HEK293 (cell line): ENCODE data around the gene MYH14.

Source experiments
- KLF10 ChIP-seq: fragments of 450-650 bp; IDR thresholded peaks from 2 replicates; pipeline ENCODE4 v1.5.1; 2018; ENCODE audit warnings: missing biosample characterization, mild to moderate bottlenecking, missing genetic modification characterization
- SP2 ChIP-seq: fragments of 450-650 bp; formaldehyde crosslinking; IDR thresholded peaks from 2 replicates; pipeline ENCODE4 v1.5.1; 2016; ENCODE audit warnings: missing biosample characterization, missing genetic modification characterization
- SP7 ChIP-seq: fragments of 450-650 bp; formaldehyde crosslinking; IDR thresholded peaks from 2 replicates; pipeline ENCODE4 v1.5.1; 2016; ENCODE audit warnings: missing biosample characterization, missing genetic modification characterization
- ZNF174 ChIP-seq: fragments of 450-650 bp; formaldehyde crosslinking; IDR thresholded peaks from 2 replicates; pipeline ENCODE4 v1.5.0; 2017; ENCODE audit warnings: missing biosample characterization, mild to moderate bottlenecking, missing genetic modification characterization
- ZNF175 ChIP-seq: fragments of 450-650 bp; formaldehyde crosslinking; IDR thresholded peaks from 2 replicates; pipeline ENCODE4 v1.5.1; 2016; ENCODE audit warnings: missing biosample characterization, missing genetic modification characterization
- ZNF23 ChIP-seq: fragments of 450-650 bp; formaldehyde crosslinking; IDR thresholded peaks from 2 replicates; pipeline ENCODE4 v1.5.1; 2016; ENCODE audit warnings: missing biosample characterization, missing genetic modification characterization, borderline replicate concordance
- ZNF426 ChIP-seq: fragments of 450-650 bp; formaldehyde crosslinking; IDR thresholded peaks from 2 replicates; pipeline ENCODE4 v1.5.1; 2017; ENCODE audit warnings: missing biosample characterization, missing genetic modification characterization, mild to moderate bottlenecking, inconsistent platforms, moderate library complexity
- ZNF626 ChIP-seq: fragments of 450-650 bp; sonication (Bioruptor Pico); formaldehyde crosslinking; IDR thresholded peaks from 2 replicates; pipeline ENCODE4 v1.5.1; 2018; ENCODE audit warnings: missing biosample characterization, missing genetic modification characterization, inconsistent platforms
- ZNF837 ChIP-seq: fragments of 450-650 bp; formaldehyde crosslinking; IDR thresholded peaks from 2 replicates; pipeline ENCODE4 v1.5.1; 2016; ENCODE audit warnings: missing biosample characterization, missing genetic modification characterization
- TF ChIP-seq, protein P1 (sequence below): fragments of 450-650 bp; formaldehyde crosslinking; optimal IDR thresholded peaks from 2 replicates; pipeline ENCODE3; 2016; ENCODE audit warnings: missing biosample characterization, mild to moderate bottlenecking, missing genetic modification characterization
- TF ChIP-seq, protein P2 (sequence below): fragments of 450-650 bp; formaldehyde crosslinking; conservative IDR thresholded peaks from 2 replicates; pipeline ENCODE4 v1.5.1; 2016; ENCODE audit warnings: low read depth, missing biosample characterization, missing genetic modification characterization
- TF ChIP-seq, protein P3 (sequence below): fragments of 450-650 bp; formaldehyde crosslinking; IDR thresholded peaks from 2 replicates; pipeline ENCODE4 v1.5.1; 2017; ENCODE audit warnings: missing biosample characterization, missing genetic modification characterization
- TF ChIP-seq, protein P4 (sequence below): fragments of 450-650 bp; formaldehyde crosslinking; IDR thresholded peaks from 2 replicates; pipeline ENCODE4 v1.5.1; 2016; ENCODE audit warnings: missing biosample characterization, missing genetic modification characterization, low read depth
- TF ChIP-seq, protein P5 (sequence below): fragments of 450-650 bp; formaldehyde crosslinking; IDR thresholded peaks from 2 replicates; pipeline ENCODE4 v1.5.1; 2016; ENCODE audit warnings: missing biosample characterization, missing genetic modification characterization
- TF ChIP-seq, protein P6 (sequence below): fragments of 450-650 bp; formaldehyde crosslinking; IDR thresholded peaks from 2 replicates; pipeline ENCODE4 v1.5.1; 2016; ENCODE audit warnings: missing biosample characterization, missing genetic modification characterization
- TF ChIP-seq, protein P7 (sequence below): fragments of 450-650 bp; formaldehyde crosslinking; IDR thresholded peaks from 2 replicates; pipeline ENCODE4 v1.5.1; 2017; ENCODE audit warnings: missing biosample characterization, missing genetic modification characterization

MYH14 gene

DNA sequence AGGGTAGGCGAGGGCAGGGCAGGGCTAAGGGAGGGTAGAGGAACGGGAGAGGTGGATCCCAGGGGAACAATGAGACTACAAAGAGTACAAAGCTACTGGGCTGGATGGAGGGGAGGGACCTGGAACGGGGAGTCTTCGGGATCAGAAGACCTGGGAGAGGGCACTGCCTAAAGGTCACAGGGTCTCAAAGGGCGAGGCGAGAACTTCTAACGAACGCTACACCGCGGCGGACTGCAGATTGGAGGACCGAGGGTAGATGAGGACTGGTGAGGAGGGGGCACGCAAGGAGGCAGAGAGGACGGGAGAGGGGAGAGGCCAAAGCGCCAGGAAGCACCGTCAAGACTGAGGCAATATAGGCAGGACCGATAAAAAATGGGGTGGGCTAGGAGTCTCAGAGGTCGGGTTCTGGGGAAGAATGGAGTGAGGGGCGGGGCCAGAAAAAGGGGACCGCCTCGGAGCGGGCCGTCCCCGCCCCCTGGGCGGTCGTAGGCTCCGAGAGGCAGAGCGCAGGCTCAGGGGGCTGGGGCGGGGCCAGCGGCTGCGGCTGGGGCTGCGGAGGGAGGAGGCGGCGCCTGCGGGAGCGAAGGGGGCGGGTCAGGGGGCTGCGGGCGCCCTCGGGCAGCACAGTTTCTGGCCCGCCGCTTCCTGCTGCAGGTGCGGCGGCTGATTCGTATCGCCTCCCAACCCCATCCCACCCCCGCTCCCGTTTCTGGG lies 127.1 kb downstream of the MYH14 start (continued):
- TF ChIP-seq, protein P1, sequence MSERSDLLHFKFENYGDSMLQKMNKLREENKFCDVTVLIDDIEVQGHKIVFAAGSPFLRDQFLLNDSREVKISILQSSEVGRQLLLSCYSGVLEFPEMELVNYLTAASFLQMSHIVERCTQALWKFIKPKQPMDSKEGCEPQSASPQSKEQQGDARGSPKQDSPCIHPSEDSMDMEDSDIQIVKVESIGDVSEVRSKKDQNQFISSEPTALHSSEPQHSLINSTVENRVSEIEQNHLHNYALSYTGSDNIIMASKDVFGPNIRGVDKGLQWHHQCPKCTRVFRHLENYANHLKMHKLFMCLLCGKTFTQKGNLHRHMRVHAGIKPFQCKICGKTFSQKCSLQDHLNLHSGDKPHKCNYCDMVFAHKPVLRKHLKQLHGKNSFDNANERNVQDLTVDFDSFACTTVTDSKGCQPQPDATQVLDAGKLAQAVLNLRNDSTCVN (tag by site-specific recombination), result peak; percentile 14
- TF ChIP-seq, protein P2, sequence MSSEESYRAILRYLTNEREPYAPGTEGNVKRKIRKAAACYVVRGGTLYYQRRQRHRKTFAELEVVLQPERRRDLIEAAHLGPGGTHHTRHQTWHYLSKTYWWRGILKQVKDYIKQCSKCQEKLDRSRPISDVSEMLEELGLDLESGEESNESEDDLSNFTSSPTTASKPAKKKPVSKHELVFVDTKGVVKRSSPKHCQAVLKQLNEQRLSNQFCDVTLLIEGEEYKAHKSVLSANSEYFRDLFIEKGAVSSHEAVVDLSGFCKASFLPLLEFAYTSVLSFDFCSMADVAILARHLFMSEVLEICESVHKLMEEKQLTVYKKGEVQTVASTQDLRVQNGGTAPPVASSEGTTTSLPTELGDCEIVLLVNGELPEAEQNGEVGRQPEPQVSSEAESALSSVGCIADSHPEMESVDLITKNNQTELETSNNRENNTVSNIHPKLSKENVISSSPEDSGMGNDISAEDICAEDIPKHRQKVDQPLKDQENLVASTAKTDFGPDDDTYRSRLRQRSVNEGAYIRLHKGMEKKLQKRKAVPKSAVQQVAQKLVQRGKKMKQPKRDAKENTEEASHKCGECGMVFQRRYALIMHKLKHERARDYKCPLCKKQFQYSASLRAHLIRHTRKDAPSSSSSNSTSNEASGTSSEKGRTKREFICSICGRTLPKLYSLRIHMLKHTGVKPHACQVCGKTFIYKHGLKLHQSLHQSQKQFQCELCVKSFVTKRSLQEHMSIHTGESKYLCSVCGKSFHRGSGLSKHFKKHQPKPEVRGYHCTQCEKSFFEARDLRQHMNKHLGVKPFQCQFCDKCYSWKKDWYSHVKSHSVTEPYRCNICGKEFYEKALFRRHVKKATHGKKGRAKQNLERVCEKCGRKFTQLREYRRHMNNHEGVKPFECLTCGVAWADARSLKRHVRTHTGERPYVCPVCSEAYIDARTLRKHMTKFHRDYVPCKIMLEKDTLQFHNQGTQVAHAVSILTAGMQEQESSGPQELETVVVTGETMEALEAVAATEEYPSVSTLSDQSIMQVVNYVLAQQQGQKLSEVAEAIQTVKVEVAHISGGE (tag by site-specific recombination), result no peak
- TF ChIP-seq ZNF837 (tag by site-specific recombination), result no peak
- TF ChIP-seq ZNF626 (tag by site-specific recombination), result no peak
- TF ChIP-seq, protein P3, sequence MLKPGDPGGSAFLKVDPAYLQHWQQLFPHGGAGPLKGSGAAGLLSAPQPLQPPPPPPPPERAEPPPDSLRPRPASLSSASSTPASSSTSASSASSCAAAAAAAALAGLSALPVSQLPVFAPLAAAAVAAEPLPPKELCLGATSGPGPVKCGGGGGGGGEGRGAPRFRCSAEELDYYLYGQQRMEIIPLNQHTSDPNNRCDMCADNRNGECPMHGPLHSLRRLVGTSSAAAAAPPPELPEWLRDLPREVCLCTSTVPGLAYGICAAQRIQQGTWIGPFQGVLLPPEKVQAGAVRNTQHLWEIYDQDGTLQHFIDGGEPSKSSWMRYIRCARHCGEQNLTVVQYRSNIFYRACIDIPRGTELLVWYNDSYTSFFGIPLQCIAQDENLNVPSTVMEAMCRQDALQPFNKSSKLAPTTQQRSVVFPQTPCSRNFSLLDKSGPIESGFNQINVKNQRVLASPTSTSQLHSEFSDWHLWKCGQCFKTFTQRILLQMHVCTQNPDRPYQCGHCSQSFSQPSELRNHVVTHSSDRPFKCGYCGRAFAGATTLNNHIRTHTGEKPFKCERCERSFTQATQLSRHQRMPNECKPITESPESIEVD (tag by site-specific recombination), result no peak
- TF ChIP-seq, protein P4, sequence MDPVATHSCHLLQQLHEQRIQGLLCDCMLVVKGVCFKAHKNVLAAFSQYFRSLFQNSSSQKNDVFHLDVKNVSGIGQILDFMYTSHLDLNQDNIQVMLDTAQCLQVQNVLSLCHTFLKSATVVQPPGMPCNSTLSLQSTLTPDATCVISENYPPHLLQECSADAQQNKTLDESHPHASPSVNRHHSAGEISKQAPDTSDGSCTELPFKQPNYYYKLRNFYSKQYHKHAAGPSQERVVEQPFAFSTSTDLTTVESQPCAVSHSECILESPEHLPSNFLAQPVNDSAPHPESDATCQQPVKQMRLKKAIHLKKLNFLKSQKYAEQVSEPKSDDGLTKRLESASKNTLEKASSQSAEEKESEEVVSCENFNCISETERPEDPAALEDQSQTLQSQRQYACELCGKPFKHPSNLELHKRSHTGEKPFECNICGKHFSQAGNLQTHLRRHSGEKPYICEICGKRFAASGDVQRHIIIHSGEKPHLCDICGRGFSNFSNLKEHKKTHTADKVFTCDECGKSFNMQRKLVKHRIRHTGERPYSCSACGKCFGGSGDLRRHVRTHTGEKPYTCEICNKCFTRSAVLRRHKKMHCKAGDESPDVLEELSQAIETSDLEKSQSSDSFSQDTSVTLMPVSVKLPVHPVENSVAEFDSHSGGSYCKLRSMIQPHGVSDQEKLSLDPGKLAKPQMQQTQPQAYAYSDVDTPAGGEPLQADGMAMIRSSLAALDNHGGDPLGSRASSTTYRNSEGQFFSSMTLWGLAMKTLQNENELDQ (tag by site-specific recombination), result no peak
- TF ChIP-seq, protein P5, sequence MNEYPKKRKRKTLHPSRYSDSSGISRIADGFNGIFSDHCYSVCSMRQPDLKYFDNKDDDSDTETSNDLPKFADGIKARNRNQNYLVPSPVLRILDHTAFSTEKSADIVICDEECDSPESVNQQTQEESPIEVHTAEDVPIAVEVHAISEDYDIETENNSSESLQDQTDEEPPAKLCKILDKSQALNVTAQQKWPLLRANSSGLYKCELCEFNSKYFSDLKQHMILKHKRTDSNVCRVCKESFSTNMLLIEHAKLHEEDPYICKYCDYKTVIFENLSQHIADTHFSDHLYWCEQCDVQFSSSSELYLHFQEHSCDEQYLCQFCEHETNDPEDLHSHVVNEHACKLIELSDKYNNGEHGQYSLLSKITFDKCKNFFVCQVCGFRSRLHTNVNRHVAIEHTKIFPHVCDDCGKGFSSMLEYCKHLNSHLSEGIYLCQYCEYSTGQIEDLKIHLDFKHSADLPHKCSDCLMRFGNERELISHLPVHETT (tag by site-specific recombination), result no peak
- no peak for TF ChIP-seq ZNF174 (tag by site-specific recombination)
- no peak for TF ChIP-seq KLF10 (tag by site-specific recombination)
- no peak for TF ChIP-seq ZNF426 (tag by site-specific recombination)
- TF ChIP-seq ZNF175 (tag by site-specific recombination), result no peak
- TF ChIP-seq SP2 (tag by site-specific recombination), result peak; percentile 76
- TF ChIP-seq ZNF23 (tag by site-specific recombination), result no peak
- TF ChIP-seq, protein P6, sequence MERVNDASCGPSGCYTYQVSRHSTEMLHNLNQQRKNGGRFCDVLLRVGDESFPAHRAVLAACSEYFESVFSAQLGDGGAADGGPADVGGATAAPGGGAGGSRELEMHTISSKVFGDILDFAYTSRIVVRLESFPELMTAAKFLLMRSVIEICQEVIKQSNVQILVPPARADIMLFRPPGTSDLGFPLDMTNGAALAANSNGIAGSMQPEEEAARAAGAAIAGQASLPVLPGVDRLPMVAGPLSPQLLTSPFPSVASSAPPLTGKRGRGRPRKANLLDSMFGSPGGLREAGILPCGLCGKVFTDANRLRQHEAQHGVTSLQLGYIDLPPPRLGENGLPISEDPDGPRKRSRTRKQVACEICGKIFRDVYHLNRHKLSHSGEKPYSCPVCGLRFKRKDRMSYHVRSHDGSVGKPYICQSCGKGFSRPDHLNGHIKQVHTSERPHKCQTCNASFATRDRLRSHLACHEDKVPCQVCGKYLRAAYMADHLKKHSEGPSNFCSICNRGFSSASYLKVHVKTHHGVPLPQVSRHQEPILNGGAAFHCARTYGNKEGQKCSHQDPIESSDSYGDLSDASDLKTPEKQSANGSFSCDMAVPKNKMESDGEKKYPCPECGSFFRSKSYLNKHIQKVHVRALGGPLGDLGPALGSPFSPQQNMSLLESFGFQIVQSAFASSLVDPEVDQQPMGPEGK (tag by site-specific recombination), result peak; percentile 53
- TF ChIP-seq, protein P7, sequence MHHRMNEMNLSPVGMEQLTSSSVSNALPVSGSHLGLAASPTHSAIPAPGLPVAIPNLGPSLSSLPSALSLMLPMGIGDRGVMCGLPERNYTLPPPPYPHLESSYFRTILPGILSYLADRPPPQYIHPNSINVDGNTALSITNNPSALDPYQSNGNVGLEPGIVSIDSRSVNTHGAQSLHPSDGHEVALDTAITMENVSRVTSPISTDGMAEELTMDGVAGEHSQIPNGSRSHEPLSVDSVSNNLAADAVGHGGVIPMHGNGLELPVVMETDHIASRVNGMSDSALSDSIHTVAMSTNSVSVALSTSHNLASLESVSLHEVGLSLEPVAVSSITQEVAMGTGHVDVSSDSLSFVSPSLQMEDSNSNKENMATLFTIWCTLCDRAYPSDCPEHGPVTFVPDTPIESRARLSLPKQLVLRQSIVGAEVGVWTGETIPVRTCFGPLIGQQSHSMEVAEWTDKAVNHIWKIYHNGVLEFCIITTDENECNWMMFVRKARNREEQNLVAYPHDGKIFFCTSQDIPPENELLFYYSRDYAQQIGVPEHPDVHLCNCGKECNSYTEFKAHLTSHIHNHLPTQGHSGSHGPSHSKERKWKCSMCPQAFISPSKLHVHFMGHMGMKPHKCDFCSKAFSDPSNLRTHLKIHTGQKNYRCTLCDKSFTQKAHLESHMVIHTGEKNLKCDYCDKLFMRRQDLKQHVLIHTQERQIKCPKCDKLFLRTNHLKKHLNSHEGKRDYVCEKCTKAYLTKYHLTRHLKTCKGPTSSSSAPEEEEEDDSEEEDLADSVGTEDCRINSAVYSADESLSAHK (tag by site-specific recombination), result 0 out of 2 replicates have a peak, but pooled peaks have one; percentile 4
- TF ChIP-seq SP7 (tag by site-specific recombination), result peak; percentile 34; the same call in 1 of the 2 replicates
